PC-3 (cell line): ENCODE data around the gene ACOT6. TPM values are rescaled to one million over a fixed set of nuclear protein-coding genes. Genes with fewer than 3 reads are reported as not detected.

Source experiments
- ATAC-seq: fragments of 200-7000 bp; cut with Tn5 transposase; 2 replicates; pipeline ENCODE4 v1.9.1; 2020; ENCODE audit warnings: mild to moderate bottlenecking, moderate library complexity
- BruUV-seq: library from RNA; stranded (reverse); fragments of 400-500 nt; replicated peaks from 2 replicates; lab custom pipeline; 2021; lab: Mats Ljungman, UMichigan
- CTCF ChIA-PET: fragments of 300-600 bp; sonication (Branson Sonifier 250); formaldehyde crosslinking; loops from one replicate; lab custom pipeline; 2022; ENCODE audit warnings: antibody characterized with exemption; lab: Charles Lee
- POLR2A ChIA-PET: fragments of 300-600 bp; sonication (Branson Sonifier 250); formaldehyde crosslinking; loops from one replicate; lab custom pipeline; 2022; ENCODE audit warnings: antibody characterized with exemption; ENCODE audit not compliant: unreplicated experiment; lab: Charles Lee
- DNase-seq: peaks from one replicate; pipeline ENCODE4 v3.0.0-alpha.2; 2015
- H2AFZ ChIP-seq: fragments of 300-600 bp; sonication (generic); 2 replicates; pipeline ENCODE4 v1.6.0; 2016; ENCODE audit warnings: antibody characterized with exemption, low read length
- H3F3A ChIP-seq: fragments of 300-600 bp; sonication (generic); one replicate; pipeline ENCODE4 v1.6.0; 2017; ENCODE audit warnings: antibody characterized with exemption, low read length, control low read depth, mild to moderate bottlenecking; ENCODE audit not compliant: unreplicated experiment
- H3K27ac ChIP-seq: fragments of 300-600 bp; sonication (generic); 2 replicates; pipeline ENCODE4 v1.5.1; 2016; ENCODE audit warnings: mild to moderate bottlenecking, low read length
- H3K27me3 ChIP-seq: fragments of 300-600 bp; sonication (generic); 2 replicates; pipeline ENCODE4 v1.6.1; 2016; ENCODE audit warnings: low read length, mixed read lengths
- H3K36me3 ChIP-seq: fragments of 300-600 bp; sonication (generic); 2 replicates; pipeline ENCODE4 v1.6.1; 2016; ENCODE audit warnings: low read depth, mixed run types, low read length, mixed read lengths
- H3K4me1 ChIP-seq: fragments of 300-600 bp; sonication (generic); 2 replicates; pipeline ENCODE4 v1.5.1; 2016; ENCODE audit warnings: low read length; ENCODE audit not compliant: insufficient read depth
- H3K4me2 ChIP-seq: fragments of 300-600 bp; sonication (generic); 2 replicates; pipeline ENCODE4 v1.6.0; 2016; ENCODE audit warnings: low read length
- H3K4me3 ChIP-seq: fragments of 300-600 bp; sonication (generic); 2 replicates; pipeline ENCODE4 v1.5.1; 2016; ENCODE audit warnings: mild to moderate bottlenecking, low read length, mixed read lengths
- H3K79me2 ChIP-seq: fragments of 300-600 bp; sonication (generic); 2 replicates; pipeline ENCODE4 v1.6.1; 2017; ENCODE audit warnings: low read length, mixed read lengths
- H3K9ac ChIP-seq: fragments of 300-600 bp; sonication (generic); 2 replicates; pipeline ENCODE4 v1.6.0; 2016; ENCODE audit warnings: mild to moderate bottlenecking, low read length
- H3K9me2 ChIP-seq: fragments of 300-600 bp; sonication (generic); replicated peaks from 2 replicates; pipeline ENCODE4 v1.6.1; 2016; ENCODE audit warnings: mixed run types, low read length, mixed read lengths
- H3K9me3 ChIP-seq: fragments of 300-600 bp; sonication (generic); 2 replicates; pipeline ENCODE4 v1.6.1; 2016; ENCODE audit warnings: low read length, mixed read lengths
- H4K20me1 ChIP-seq: fragments of 300-600 bp; sonication (generic); 2 replicates; pipeline ENCODE4 v1.6.1; 2016; ENCODE audit warnings: low read length, mixed read lengths
- EZH2 ChIP-seq: fragments of 300-600 bp; sonication (generic); IDR thresholded peaks from one replicate; pipeline ENCODE4 v1.6.1; 2017; ENCODE audit warnings: antibody characterized with exemption, mild to moderate bottlenecking, low read length; ENCODE audit not compliant: unreplicated experiment
- EZH2phosphoT487 ChIP-seq: fragments of 300-600 bp; sonication (generic); IDR thresholded peaks from 2 replicates; pipeline ENCODE4 v1.6.1; 2018; ENCODE audit warnings: mild to moderate bottlenecking, antibody characterized with exemption, low read length, borderline replicate concordance
- intact Hi-C: fragments of 100-400 bp; cut with micrococcal nuclease; formaldehyde crosslinking; loops from 2 replicates; pipeline ENCODE4 v1.9.0; 2023
- total RNA-seq: library from RNA; depleted of rRNA; stranded (reverse); fragments of >200 nt; gene quantifications from 2 replicates; pipeline ENCODE4 v1.2.3, GENCODE V29; 2014
- TF ChIP-seq, protein P1 (sequence below): fragments of 300-600 bp; sonication (generic); conservative IDR thresholded peaks from 2 replicates; pipeline ENCODE4 v1.5.1; 2017; ENCODE audit warnings: antibody characterized with exemption, low read depth, mild to moderate bottlenecking, low read length

Gene ACOT6
- total RNA-seq, 1 experiment from 2014 or later = not detected

DNA sequence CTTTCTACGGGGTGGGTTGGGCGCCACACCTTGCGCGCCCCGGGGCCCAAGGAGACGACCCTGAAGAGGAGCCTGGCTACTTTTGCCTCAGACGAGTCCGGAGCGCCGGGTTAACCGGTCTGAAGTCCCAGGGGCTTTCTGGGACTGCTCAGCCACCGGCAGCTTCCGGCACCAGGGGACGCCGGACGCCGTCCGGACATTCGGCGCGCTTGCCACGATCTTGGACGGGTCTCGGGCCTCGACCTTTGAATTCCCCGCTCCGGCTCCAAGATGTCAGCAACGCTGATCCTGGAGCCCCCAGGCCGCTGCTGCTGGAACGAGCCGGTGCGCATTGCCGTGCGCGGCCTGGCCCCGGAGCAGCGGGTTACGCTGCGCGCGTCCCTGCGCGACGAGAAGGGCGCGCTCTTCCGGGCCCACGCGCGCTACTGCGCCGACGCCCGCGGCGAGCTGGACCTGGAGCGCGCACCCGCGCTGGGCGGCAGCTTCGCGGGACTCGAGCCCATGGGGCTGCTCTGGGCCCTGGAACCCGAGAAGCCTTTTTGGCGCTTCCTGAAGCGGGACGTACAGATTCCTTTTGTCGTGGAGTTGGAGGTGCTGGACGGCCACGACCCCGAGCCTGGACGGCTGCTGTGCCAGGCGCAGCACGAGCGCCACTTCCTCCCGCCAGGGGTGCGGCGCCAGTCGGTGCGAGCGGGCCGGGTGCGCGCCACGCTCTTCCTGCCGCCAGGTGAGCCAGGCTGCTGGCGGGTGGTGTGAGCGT lies 20.4 kb upstream of the ACOT6 start, which contains the start of gene ACOT4:
Gene ACOT4 (plus strand): TSS at position 184 of the 760 bp plus-strand sequence. CDS start 87 bp downstream, at position 271.
- H3K27me3 ChIP-seq = no peaks in the 10 kb centered on the region
- peak within 1 kb of the TSS; percentile 92 for H2AFZ ChIP-seq
- H3K9ac ChIP-seq = peak within 1 kb of the TSS; percentile 28
- no peaks in the 10 kb centered on the region for H4K20me1 ChIP-seq
- H3K79me2 ChIP-seq = no peaks in the 10 kb centered on the region
- H3K36me3 ChIP-seq = no peaks in the 10 kb centered on the region
- POLR2A ChIA-PET = interaction anchor here (0.6 kb wide), 2 partner anchors 41 to 122 kb away, joined by 4 to 7 read pairs; no protein-coding TSS in a partner anchor
- CTCF ChIA-PET = interaction anchor here (0.6 kb wide), 1 partner anchor 1092 kb away, joined by 3 read pairs; no protein-coding TSS in a partner anchor
- H3K4me3 ChIP-seq = peak within 1 kb of the TSS; percentile 72
- ATAC-seq (peak; percentile 94), DNase-seq (peak; percentile 65)
- TSS peak; percentile 66 for BruUV-seq
- peak within 1 kb of the TSS; percentile 87 for H3K4me2 ChIP-seq
- no peaks in the 10 kb centered on the region for H3F3A ChIP-seq
- intact Hi-C loops = no loop called here
- H3K27ac ChIP-seq = no peak within 1 kb of the TSS
- TF ChIP-seq EZH2 = no peak
- TF ChIP-seq, protein P1, sequence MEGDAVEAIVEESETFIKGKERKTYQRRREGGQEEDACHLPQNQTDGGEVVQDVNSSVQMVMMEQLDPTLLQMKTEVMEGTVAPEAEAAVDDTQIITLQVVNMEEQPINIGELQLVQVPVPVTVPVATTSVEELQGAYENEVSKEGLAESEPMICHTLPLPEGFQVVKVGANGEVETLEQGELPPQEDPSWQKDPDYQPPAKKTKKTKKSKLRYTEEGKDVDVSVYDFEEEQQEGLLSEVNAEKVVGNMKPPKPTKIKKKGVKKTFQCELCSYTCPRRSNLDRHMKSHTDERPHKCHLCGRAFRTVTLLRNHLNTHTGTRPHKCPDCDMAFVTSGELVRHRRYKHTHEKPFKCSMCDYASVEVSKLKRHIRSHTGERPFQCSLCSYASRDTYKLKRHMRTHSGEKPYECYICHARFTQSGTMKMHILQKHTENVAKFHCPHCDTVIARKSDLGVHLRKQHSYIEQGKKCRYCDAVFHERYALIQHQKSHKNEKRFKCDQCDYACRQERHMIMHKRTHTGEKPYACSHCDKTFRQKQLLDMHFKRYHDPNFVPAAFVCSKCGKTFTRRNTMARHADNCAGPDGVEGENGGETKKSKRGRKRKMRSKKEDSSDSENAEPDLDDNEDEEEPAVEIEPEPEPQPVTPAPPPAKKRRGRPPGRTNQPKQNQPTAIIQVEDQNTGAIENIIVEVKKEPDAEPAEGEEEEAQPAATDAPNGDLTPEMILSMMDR = 0 out of 2 replicates have a peak, but pooled peaks have one; percentile 10
- TF ChIP-seq EZH2phosphoT487 = peak; percentile 98
- no peaks in the 10 kb centered on the region; the same call in 1 of the 2 replicates for H3K4me1 ChIP-seq
- H3K9me2 ChIP-seq = no peaks in the 10 kb centered on the region
- H3K9me3 ChIP-seq = no peaks in the 10 kb centered on the region

DNA sequence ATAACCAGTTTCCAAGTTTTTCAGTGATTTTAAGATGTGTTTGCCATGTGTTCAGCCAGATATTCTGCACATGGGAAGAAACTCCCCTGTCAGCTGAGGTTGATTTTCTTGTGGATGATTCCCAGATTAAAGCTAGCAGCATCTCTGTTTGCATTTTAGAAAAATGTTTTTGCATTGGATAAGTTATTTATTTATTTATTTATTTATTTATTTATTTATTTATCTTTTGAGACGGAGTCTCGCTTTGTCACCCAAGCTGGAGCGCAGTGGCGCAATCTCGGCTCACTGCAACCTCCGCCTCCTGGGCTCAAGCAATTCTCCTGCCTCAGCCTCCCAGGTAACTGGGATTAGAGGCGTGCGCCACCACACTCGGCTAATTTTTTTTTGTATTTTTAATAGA lies 17.8 kb upstream of the ACOT6 start:
- Histone ChIP-seq H3K9ac (no peak overlapping the region), H3K4me3 (no peak overlapping the region), H3K36me3 (no peaks in the 10 kb centered on the region), H4K20me1 (no peaks in the 10 kb centered on the region), H3K79me2 (no peaks in the 10 kb centered on the region), H3K4me1 (no peaks in the 10 kb centered on the region; the same call in 1 of the 2 replicates), H3K27ac (no peak overlapping the region), H3K27me3 (no peaks in the 10 kb centered on the region), H3K9me3 (no peaks in the 10 kb centered on the region), H3F3A (no peaks in the 10 kb centered on the region), H3K4me2 (no peak overlapping the region), H2AFZ (no peak overlapping the region), H3K9me2 (no peaks in the 10 kb centered on the region)
- ATAC-seq = no peak
- DNase-seq = no peak
- POLR2A ChIA-PET = no interaction called here
- CTCF ChIA-PET = no interaction called here
- TF ChIP-seq, protein P1 = no peak
- TF ChIP-seq EZH2 (no peak), EZH2phosphoT487 (no peak)
- intact Hi-C loops = no loop called here
- no TSS peak for BruUV-seq

DNA sequence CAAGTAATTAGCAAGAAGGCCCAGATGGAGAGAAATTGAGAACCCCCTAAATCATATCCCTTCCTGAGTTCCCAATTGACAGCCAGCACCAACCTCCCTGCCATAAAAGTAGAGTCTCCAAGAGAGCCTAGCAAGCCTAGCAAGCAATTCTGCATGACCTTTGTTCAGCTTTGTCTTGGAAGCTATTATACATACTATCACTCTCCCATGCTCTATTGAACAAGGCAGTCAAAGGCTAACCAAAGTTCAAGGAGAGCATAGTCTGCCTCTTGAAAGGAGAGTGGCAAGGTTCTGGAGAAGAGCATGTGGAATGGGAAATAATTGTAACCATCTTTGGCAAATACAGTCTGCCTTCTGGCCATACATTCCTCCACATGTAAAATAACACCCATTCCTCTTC lies 12.8 kb upstream of the ACOT6 start:
- no peaks in the 10 kb centered on the region for H4K20me1 ChIP-seq
- H3K9me3 ChIP-seq = no peaks in the 10 kb centered on the region
- H3K4me2 ChIP-seq = no peak overlapping the region
- POLR2A ChIA-PET = no interaction called here
- H3K36me3 ChIP-seq = no peaks in the 10 kb centered on the region
- no peak overlapping the region for H3K9ac ChIP-seq
- no peak for DNase-seq
- H3K27me3 ChIP-seq = no peaks in the 10 kb centered on the region
- no peaks in the 10 kb centered on the region for H3K79me2 ChIP-seq
- H3K4me1 ChIP-seq = peaks cover 15% of the 10 kb centered on the region
- intact Hi-C loops = no loop called here
- H3F3A ChIP-seq = no peaks in the 10 kb centered on the region
- CTCF ChIA-PET = no interaction called here
- no TSS peak for BruUV-seq
- H2AFZ ChIP-seq = no peak overlapping the region
- no peaks in the 10 kb centered on the region for H3K9me2 ChIP-seq
- no peak for TF ChIP-seq EZH2phosphoT487
- no peak for TF ChIP-seq EZH2
- TF ChIP-seq, protein P1 = no peak
- H3K27ac ChIP-seq = no peak overlapping the region
- H3K4me3 ChIP-seq = no peak overlapping the region
- no peak for ATAC-seq
